Activated CD8-positive, alpha-beta memory T cell treated with anti-CD3 and anti-CD28 coated beads for 24 hours (primary cell): Measurements from ENCODE around the gene SPEM1.
A peak's percentile ranks its signal among the peaks of the same experiment; 100 is the strongest.
"Not testable (repeated sequence)": the region's sequence is repeated elsewhere in the genome, so short reads cannot be mapped to it uniquely, and the experiment has no call there.

ENCODE experiments used
- DNase-seq: peaks from one replicate; pipeline ENCODE4 v3.0.0-alpha.2; 2020

The SPEM1 gene

GRCh38 chr17:7443499-7444485 lies 23.7 kb downstream of the SPEM1 start:
- DNase-seq: no peak

DNA sequence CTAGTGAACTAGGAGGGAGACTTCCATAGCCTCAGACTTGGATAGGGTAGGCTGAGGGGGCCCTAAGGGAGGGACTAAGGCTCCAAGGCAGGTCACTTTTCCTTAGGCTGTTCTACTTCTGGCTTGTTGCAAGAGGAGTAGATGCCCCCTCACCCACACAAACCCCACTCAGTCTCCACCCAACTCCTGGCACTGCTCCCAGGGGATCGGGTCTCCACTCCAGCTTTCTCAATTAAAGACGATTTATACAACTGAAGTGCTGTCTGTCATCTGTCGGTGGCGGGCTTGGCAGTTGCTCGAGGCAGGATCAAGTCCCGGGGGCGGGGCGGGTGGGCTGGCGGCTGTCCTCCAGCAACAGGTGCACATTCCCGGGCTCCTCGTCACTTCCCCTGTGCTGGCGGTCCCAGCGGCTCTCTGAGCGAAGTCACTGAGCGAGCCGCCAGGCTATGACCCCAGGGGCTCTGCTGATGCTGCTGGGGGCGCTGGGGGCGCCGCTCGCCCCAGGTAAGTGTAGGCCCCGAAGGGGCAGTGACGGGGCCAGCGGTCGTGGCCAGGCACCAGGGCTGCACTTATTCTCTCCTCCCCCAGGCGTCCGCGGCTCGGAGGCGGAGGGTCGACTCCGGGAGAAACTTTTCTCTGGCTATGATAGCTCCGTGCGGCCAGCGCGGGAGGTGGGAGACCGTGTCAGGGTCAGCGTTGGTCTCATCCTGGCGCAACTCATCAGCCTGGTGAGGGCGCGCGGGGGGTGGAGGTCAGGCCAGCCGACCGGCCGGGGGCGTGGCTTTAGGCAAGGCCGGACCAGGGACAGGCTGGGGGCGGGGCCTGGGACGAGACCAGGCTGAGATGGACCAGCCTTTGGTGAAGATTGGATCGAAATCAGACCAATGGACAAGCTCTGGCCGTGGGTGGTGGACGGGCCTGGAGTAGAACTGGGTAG lies 24.8 kb downstream of the SPEM1 start, which contains the start of gene CHRNB1:
Gene CHRNB1, plus strand, starts transcription at position 380 of the 937 bp plus-strand sequence. Its CDS starts 67 bp downstream, at position 447.
- DNase-seq: peak; percentile 60

DNA sequence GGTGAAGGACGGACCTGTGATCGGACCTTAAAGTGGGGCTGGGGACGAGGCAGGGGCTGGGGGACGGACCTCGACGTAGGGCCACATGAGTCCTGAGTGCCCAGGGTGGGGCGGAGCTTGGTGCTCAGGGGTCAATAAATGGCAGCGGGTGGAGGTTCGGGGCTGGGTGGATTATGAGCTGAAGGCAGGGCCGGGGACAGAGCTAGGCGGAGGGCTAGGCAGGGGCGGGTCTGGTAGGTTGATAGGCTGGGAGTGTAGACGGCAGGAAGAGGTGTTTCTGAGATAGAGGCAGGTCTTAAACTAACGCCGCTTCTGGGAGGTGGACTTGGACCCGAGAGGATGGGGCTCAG lies 25.5 kb downstream of the SPEM1 start:
- peak; percentile 68 for DNase-seq

DNA sequence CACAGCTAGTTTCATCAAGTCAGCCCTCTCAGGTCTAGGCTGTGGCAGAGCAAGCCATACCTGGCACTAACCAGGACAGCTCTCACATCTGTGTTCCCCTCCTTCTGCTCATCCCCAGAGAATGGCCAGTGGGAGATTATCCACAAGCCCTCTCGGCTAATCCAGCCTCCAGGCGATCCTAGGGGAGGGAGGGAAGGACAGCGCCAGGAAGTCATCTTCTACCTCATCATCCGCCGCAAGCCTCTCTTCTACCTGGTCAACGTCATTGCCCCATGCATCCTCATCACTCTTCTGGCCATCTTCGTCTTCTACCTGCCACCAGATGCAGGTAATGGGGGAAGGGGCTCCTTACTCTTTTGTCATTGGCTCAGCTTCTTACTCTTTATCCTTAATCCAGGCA lies 28.3 kb downstream of the SPEM1 start:
- DNase-seq: no peak

GRCh38 chr17:7459961-7460545 lies 39.9 kb downstream of the SPEM1 start:
- DNase-seq: no peak

DNA sequence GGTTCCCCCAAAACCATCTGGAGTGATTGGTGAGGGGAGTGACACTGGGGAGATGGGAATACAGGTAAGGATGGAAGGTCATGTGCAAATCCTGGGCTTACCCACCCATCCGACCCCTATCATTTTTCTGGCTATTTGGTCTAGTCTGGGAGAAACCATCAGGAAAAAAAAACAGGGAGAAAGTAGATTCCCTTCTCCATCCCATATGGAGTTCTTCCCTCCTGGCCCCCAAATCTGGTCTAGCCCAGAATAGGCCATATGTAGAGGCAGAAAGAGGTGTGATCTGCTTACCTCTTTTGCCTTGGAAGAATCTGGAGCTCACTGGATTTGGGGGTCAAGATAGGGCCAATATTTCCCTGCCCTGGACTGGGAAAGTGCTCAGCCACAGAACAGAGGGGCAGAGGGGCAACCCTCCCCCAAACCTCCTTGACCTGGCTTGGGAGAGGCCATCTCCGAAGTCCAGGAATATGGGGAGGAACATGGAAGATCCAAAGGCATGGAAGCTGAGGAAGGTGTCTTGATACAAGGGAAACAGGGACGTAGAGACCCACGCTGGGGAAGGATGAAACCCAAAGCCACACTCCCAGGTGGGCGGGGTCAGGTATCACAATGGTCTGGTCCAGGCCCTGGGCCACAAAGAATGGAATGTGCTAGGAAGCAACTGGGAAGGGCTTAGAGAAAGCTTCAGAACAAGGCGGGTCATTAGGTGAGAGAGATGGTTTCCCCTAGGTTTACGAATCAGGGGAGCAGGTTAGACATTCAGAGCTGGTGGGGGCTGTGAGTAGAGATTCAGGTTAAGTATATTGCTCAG lies 40.9 kb downstream of the SPEM1 start:
- DNase-seq: no peak

DNA sequence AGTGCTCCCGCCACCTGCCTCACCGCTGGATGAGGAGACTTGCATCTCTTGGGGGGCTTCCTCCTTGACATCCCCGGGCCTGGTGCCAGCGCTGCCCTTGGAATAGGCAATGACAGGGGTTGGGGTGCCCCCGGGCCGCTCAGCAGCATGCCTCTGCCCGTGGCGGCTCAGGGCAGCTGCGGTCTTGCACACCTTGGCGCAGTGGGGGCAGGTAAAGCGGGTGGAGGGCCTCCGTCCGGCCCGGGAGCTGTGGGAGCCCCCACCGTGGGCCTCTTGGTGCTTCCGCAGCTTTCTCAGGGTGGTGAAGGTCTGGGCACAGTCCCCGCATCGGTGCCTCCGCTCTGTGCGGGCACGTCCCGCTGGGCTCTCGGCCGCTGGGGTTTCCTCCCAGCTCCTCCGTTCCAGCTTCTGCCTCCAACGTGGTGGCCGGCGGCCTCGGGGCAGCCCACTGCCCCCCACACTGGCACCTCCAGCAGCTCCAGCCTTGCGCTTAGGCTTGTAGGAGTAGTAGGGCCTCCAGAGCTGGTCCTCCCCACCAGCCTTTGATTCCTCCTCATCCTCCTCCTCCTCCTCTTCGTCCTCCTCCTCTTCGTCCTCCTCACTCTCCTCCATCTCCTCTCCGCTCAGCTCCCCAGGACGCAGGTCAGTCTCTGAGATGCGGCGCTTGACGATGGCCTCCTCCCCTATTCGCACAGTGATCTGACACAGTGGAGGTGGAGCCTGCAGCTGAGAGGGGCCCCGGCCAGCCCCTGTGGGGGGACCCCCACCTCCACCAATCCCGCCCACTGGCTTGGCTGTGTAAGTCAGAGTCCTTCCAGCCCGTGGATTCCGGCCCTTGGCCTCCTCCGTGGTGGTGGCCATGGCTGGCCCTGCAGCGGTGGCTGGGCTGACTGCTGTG lies 42.6 kb downstream of the SPEM1 start:
- DNase-seq: no peak

- no peak for DNase-seq
These were observed 43.3 kb downstream of the SPEM1 start for GRCh38 chr17:7463372-7463846.

DNA sequence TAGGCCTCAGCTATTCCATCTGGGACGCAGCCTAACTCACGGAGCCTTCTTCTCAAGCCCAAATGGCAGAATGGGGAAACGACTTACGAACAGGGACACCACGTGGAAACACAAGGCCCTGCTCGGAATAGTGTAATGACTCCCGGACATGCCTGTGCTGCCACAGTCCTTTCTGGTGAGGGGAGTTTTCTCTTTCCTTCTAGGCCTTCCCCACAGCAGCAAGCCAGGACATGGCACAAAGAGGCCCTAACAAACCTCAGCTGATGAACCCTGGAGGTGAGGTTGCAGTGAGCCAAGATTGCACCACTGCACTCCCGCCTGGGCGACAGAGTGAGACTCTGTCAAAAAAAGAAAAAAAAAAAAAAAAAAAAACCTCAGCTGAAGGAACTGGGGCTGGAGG lies 44.0 kb downstream of the SPEM1 start:
- no peak for DNase-seq

DNA sequence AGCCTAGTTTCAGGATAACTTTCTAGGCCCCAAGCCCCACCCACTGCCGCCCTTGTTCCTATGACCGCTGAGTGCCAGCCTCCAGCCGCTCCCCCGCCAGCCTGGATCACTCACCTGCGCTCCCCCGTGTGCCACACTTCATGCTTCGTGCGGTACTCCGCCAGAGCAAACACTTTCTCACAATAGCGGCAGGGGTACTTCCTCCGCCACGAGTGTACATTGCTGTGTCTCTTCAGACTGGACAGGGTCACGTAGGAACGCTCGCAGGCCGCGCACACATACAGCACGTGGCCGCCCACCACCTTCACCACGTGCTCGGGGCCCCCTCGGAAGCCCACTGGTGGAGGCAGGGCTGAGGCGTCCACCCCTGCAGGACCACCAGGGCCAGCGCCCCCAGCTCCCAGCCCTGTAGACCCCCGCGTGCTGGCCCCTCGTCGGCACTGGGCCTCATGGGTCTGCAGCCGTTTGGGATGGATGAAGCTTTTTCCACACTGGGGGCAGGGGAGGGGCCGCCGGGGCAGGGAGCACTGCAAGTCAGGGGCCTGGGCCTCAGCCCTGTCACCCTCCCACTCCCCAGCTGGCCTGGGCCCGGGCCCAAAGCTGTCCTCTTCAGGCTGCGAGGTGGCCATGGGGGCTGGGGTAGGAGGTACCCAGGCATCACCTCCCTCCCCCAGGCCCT lies 45.6 kb downstream of the SPEM1 start:
- DNase-seq: no peak

DNA sequence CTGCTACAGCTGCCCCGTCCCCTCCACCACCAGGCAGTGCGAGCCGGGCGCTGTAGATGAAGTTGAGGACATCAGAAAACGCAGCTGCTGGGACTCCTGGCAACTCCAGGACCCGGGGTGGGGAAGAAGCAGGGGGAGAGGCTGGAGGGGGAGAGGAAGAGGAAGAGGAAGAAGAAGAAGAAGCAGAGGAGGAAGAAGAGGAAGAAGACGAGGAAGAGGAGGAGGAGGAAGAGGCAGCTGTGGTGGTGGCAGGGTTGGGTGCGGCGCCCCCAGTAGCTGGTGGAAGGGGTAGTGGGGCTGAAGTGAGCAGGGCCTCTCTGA lies 46.2 kb downstream of the SPEM1 start:
- no peak for DNase-seq

DNA sequence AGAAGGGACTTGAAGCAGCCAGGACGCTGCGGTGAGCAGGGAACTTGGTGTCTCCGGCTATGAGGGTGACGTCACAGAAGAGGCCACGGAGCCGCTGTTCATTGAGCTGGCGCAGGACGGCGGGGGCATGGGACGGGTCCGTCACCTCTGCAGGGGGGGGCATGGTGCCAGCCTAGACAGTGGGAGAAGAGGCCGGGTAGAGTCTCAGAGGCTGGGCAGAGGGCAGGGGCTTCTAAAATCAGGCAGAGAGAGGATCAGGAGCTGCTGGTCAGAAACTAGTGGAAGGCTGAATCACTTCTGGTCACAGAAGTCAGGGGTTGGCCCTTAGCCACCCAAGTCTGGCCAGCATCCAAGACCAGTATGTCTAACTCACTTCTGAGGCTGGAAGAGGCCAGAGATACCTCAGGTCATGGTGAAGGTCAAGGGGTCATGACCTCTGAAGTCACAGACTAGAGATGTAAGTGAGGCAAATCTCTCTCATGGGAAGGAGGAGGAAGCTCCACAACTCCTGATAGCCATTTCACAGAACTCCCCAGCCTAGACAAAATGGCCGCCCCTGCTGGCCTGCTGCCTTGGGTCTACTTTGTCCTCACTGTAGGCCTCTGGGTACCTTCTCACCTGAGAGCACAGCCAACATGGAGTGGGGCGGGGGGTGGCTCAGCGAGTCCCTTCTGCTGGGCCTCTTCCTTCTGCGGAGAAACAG lies 46.7 kb downstream of the SPEM1 start:
- no peak for DNase-seq

GRCh38 chr17:7467498-7467897 lies 47.4 kb downstream of the SPEM1 start:
- no peak for DNase-seq

GRCh38 chr17:7468290-7468689 lies 48.2 kb downstream of the SPEM1 start:
- DNase-seq: no peak

DNA sequence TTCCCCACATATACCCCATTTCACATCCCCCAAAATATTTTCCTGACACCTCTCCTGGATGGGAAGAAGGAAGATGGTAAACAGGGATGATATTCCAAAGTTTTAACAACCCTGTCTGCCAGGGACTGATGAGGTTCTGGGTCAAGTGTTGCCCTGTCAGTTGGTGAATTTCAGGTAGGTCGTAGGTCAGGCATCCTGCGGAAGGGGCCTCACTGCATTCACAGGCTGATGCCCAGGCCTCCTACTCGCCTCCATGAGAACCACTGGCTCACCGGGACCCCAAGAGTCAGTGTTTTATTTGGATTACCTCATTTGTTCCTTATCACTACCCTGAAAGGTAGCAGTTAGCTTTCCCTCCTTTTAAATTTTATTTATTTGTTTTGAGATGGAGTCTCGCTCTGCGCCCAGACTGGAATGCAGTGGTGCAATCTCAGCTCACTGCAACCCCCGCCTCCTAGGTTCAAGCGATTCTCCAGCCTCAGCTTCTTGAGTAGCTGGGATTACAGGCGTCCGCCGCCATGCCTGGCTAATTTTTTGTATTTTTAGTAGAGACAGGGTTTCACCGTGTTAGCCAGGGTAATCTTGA lies 48.8 kb downstream of the SPEM1 start:
- DNase-seq: no peak

DNA sequence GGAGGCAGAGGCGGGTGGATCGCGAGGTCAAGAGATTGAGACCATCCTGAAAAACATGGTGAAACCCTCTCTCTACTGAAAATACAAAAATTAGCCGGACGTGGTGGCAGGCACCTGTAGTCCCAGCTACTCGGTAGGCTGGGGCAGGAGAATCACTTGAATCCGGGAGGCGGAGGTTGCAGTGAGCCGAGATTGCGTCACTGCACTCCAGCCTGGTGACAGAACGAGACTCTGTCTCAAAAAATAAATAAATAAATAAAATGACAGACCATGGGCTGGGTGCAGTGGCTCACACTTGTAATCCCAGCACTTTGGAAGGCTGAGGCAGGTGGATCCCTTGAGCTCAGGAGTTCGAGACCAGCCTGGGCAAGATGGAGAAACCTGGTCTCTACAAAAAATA lies 49.7 kb downstream of the SPEM1 start:
- DNase-seq: not testable (repeated sequence)

DNA sequence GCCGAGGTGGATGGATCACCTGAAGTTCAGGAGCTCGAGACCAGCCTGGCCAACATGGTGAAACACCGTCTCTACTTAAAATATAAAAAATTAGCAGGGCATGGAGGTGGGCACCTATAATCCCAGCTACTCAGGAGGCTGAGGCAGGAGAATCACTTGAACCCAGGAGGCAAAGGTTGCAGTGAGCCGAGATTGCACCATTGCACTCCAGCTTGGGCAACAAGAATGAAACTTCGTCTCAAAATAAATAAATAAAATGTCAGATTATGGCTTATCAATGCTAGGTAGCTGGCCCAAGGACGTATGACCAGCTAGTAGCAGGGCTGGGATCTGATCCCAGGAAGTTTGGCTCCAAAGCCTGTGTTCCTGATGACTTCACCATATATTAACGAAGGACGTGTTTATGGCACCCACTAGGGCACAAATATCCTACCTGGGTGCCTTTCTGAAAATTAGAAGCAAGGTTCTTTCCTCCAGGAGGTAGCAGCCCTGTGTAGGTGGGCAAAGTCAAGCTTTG lies 50.4 kb downstream of the SPEM1 start:
- not testable (repeated sequence) for DNase-seq
